Naive thymus-derived CD4-positive, alpha-beta T cell (primary cell): Measurements from ENCODE around the gene SH3TC1. TPM values are rescaled to one million over a fixed set of nuclear protein-coding genes. Genes with fewer than 3 reads are reported as not detected.

ENCODE experiments used
- ATAC-seq: fragments of 150-1000 bp; cut with Tn5 transposase; 2 replicates; pipeline ENCODE4 v1.10.0; 2021; ENCODE audit warnings: mild to moderate bottlenecking, moderate library complexity
- CTCF ChIA-PET: fragments of 350-600 bp; sonication (Branson Sonifier 250); formaldehyde crosslinking; loops from one replicate; lab custom pipeline; 2021; ENCODE audit warnings: antibody characterized with exemption; lab: Charles Lee
- POLR2A ChIA-PET: fragments of 350-600 bp; sonication (Branson Sonifier 250); formaldehyde crosslinking; loops from one replicate; lab custom pipeline; 2021; ENCODE audit warnings: antibody characterized with exemption, inconsistent platforms; lab: Charles Lee
- DNase-seq, 9 donors: peaks; one replicate each; pipeline versions ENCODE4 v3.0.0 to v3.0.0-alpha.2; 2020 to 2022; ENCODE audit warnings: mixed read lengths in 1 of 9
- H3K27ac ChIP-seq: one replicate; pipeline ENCODE4 v1.7.0; 2013; ENCODE audit warnings: mild to moderate bottlenecking, low read depth, low read length, moderate library complexity
- H3K27me3 ChIP-seq, 2 donors: one replicate each; pipeline ENCODE4 v1.7.0; 2013; ENCODE audit warnings: low read length in 2 of 2, mild to moderate bottlenecking in 2 of 2, moderate library complexity in 2 of 2; ENCODE audit not compliant: control insufficient read depth in 2 of 2, insufficient read depth in 2 of 2
- H3K36me3 ChIP-seq, 3 experiments: 1 replicate in 2 of 3; 2 replicates in 1 of 3; pipeline ENCODE4 v1.7.0; 2013; ENCODE audit warnings: low read length in 3 of 3, mild to moderate bottlenecking in 3 of 3, moderate library complexity in 1 of 3; ENCODE audit not compliant: insufficient read depth in 3 of 3, control insufficient read depth in 2 of 3
- H3K4me1 ChIP-seq, 2 donors: one replicate each; pipeline ENCODE4 v1.7.0; 2013; ENCODE audit warnings: low read length in 2 of 2, mild to moderate bottlenecking in 2 of 2, moderate library complexity in 1 of 2; ENCODE audit not compliant: control insufficient read depth in 2 of 2, insufficient read depth in 2 of 2
- H3K4me3 ChIP-seq: 2 replicates; pipeline ENCODE4 v1.7.0; 2013; ENCODE audit warnings: mild to moderate bottlenecking, low read length
- H3K9me3 ChIP-seq, 3 experiments: 1 replicate in 2 of 3; 2 replicates in 1 of 3; pipeline ENCODE4 v1.7.0; 2013; ENCODE audit warnings: low read length in 3 of 3; ENCODE audit not compliant: control insufficient read depth in 2 of 3
- H3K27ac Mint-ChIP-seq, 9 donors: one replicate each; pipeline ENCODE4 v1.8.0; 2020 to 2022; ENCODE audit warnings: mixed read lengths in 9 of 9, mild to moderate bottlenecking in 8 of 9, moderate library complexity in 5 of 9, inconsistent platforms in 2 of 9
- H3K27me3 Mint-ChIP-seq, 5 donors: one replicate each; pipeline ENCODE4 v1.8.0; 2021 to 2022; ENCODE audit warnings: mixed read lengths in 5 of 5, mild to moderate bottlenecking in 1 of 5
- H3K36me3 Mint-ChIP-seq, 5 donors: one replicate each; pipeline ENCODE4 v1.8.0; 2020 to 2022; ENCODE audit warnings: mixed read lengths in 5 of 5, mild to moderate bottlenecking in 3 of 5, inconsistent platforms in 1 of 5
- H3K4me1 Mint-ChIP-seq, 7 donors: one replicate each; pipeline ENCODE4 v1.8.0; 2020 to 2022; ENCODE audit warnings: mixed read lengths in 7 of 7, mild to moderate bottlenecking in 3 of 7, inconsistent platforms in 1 of 7
- H3K4me3 Mint-ChIP-seq, 10 donors: one replicate each; pipeline ENCODE4 v1.8.0; 2020 to 2022; ENCODE audit warnings: mild to moderate bottlenecking in 10 of 10, mixed read lengths in 10 of 10, moderate library complexity in 6 of 10, inconsistent platforms in 2 of 10
- H3K9me3 Mint-ChIP-seq, 11 donors: one replicate each; pipeline ENCODE4 v1.8.0; 2020 to 2022; ENCODE audit warnings: mixed read lengths in 11 of 11, mild to moderate bottlenecking in 4 of 11, inconsistent platforms in 1 of 11, moderate library complexity in 1 of 11
- intact Hi-C, 2 donors: fragments of 100-400 bp; cut with micrococcal nuclease; formaldehyde crosslinking; loops; one replicate each; pipeline ENCODE4 v1.15.1; 2023
- polyA plus RNA-seq, 2 donors: library from polyadenylated mRNA; unstranded; fragments of 300-500 nt; fragmentation: Illumina TruSeq; gene quantifications; one replicate each; pipeline ENCODE4 v1.2.3, GENCODE V29; 2021
- total RNA-seq, 6 experiments: library from RNA in 5 of 6; stranded (reverse) in 5 of 6; gene quantifications; 1 replicate in 5 of 6; 2 replicates in 1 of 6; pipeline ENCODE4 v1.2.3 and lab custom pipeline; 2021 to 2026

Gene SH3TC1
- total and polyA plus RNA-seq, 7 experiments from 2014 or later: 6.5 to 120 (median 34.9) TPM

GRCh38 chr4:8277356-8278008 lies 78.4 kb downstream of the SH3TC1 start:
- Histone ChIP-seq H3K27me3 (no peaks in the 10 kb centered on the region), H3K27ac (no peak overlapping the region), H3K36me3 (no peaks in the 10 kb centered on the region), H3K4me1 (no peaks in the 10 kb centered on the region), H3K4me3 (no peak overlapping the region), H3K9me3 (no peaks in the 10 kb centered on the region)
- no peak overlapping the region for H3K27ac Mint-ChIP-seq
- ATAC-seq (no peak), DNase-seq (no peak)
- intact Hi-C loops: no loop called here
- H3K36me3 Mint-ChIP-seq: no peaks in the 10 kb centered on the region
- H3K27me3 Mint-ChIP-seq: peaks cover 0 to 21% (median 0%) of the 10 kb centered on the region in 5 donors
- ChIA-PET POLR2A (no interaction called here), CTCF (no interaction called here)
- peaks cover 0 to 5% (median 0%) of the 10 kb centered on the region in 7 donors for H3K4me1 Mint-ChIP-seq
- H3K4me3 Mint-ChIP-seq: no peak overlapping the region
- H3K9me3 Mint-ChIP-seq: peaks cover 0 to 6% (median 0%) of the 10 kb centered on the region in 11 donors

DNA sequence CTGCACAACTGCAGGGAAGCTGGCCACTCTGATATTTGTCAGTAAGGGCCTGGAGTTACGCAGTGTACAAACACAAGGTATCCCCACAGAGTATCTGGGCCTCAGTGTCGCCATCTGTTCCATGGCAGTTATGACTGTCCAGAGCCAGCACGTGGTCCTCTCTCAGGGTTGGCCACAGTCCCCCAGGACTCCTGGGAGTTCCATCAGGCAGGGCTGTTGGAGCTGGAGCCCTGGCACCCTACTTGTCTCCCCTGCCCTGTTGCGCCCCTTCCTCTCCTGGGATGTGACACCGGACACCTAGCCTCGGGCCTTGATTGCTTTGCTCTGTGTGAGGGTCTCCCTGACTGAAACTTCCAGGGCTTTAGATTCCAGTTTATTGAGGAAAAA lies 78.9 kb downstream of the SH3TC1 start:
- no peak for DNase-seq
- no peaks in the 10 kb centered on the region for H3K36me3 Mint-ChIP-seq
- no peaks in the 10 kb centered on the region for H3K9me3 ChIP-seq
- intact Hi-C loops: no loop called here
- no peaks in the 10 kb centered on the region for H3K4me1 ChIP-seq
- ChIA-PET POLR2A (no interaction called here), CTCF (no interaction called here)
- peaks cover 0 to 6% (median 0%) of the 10 kb centered on the region in 7 donors for H3K4me1 Mint-ChIP-seq
- peaks cover 0 to 20% (median 0%) of the 10 kb centered on the region in 5 donors for H3K27me3 Mint-ChIP-seq
- H3K9me3 Mint-ChIP-seq: peaks cover 0 to 6% (median 0%) of the 10 kb centered on the region in 11 donors
- H3K4me3 ChIP-seq: no peak overlapping the region
- no peak overlapping the region for H3K27ac Mint-ChIP-seq
- ATAC-seq: no peak
- H3K36me3 ChIP-seq: no peaks in the 10 kb centered on the region
- no peak overlapping the region for H3K27ac ChIP-seq
- H3K4me3 Mint-ChIP-seq: no peak overlapping the region
- H3K27me3 ChIP-seq: no peaks in the 10 kb centered on the region

DNA sequence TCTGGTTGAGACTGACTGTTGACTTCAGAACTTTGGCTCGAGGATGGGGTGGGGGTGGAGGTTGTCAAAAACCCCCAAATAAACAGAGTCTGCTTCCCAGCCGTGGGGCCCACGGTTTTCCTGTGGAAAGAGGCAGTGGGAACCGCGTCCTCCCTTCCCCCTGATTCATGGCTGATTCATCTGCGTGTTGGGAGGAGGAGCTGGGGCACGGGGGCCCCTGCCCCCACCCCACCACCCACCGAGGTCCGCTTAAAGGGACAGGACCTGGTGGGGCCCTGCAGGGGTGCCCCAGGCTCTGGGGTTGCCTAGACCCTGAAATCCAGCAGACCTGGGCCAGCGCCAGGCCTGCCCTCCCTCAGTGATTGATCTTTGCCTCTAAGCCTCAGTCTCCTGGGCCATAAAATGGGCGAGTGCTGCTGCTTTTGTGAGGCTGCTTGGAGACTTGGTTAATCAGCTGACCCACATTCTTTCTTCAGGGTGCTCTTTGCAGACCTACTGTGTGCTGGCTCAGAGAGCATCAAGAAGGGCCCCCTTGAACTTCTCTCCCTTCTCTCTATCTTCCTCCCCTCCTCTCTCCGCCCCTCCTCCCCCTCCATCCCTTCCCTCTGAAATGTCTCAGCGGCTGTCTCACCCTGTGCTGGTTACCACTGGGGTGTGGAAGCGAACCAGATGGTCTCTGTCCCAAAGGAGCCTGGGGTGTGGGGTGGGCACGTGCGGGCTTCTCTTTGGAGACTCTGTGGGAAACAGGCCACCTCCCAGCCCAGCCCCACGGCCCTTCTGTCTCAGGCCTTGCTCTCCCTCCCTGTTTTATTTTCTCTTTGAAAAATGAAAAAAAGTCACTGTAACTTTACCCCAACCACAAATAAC lies 79.6 kb downstream of the SH3TC1 start:
- no peaks in the 10 kb centered on the region for H3K9me3 ChIP-seq
- Mint-ChIP-seq H3K9me3 (peaks cover 0 to 6% (median 0%) of the 10 kb centered on the region in 11 donors), H3K27ac (peak overlapping the region in 1 of 9 donors; percentile 24), H3K27me3 (peaks cover 0 to 17% (median 0%) of the 10 kb centered on the region in 5 donors), H3K4me3 (no peak overlapping the region), H3K36me3 (no peaks in the 10 kb centered on the region), H3K4me1 (peaks cover 0 to 7% (median 0%) of the 10 kb centered on the region in 7 donors)
- CTCF ChIA-PET: no interaction called here
- POLR2A ChIA-PET: no interaction called here
- no peak for ATAC-seq
- no peak overlapping the region for H3K4me3 ChIP-seq
- H3K27me3 ChIP-seq: no peaks in the 10 kb centered on the region
- intact Hi-C loops: no loop called here
- H3K4me1 ChIP-seq: no peaks in the 10 kb centered on the region
- no peak overlapping the region for H3K27ac ChIP-seq
- H3K36me3 ChIP-seq: no peaks in the 10 kb centered on the region
- DNase-seq: no peak

GRCh38 chr4:8279321-8280157 lies 80.4 kb downstream of the SH3TC1 start:
- intact Hi-C loops: no loop called here
- Mint-ChIP-seq H3K27ac (peak overlapping the region in 2 of 9 donors; percentile 24 to 38), H3K9me3 (peaks cover 0 to 6% (median 0%) of the 10 kb centered on the region in 11 donors), H3K4me1 (peaks cover 0 to 7% (median 0%) of the 10 kb centered on the region in 7 donors), H3K27me3 (peaks cover 0 to 8% (median 0%) of the 10 kb centered on the region in 5 donors), H3K4me3 (no peak overlapping the region), H3K36me3 (no peaks in the 10 kb centered on the region)
- Histone ChIP-seq H3K27me3 (no peaks in the 10 kb centered on the region), H3K27ac (no peak overlapping the region), H3K36me3 (no peaks in the 10 kb centered on the region), H3K9me3 (no peaks in the 10 kb centered on the region), H3K4me1 (no peaks in the 10 kb centered on the region), H3K4me3 (no peak overlapping the region)
- ATAC-seq (no peak), DNase-seq (no peak)
- ChIA-PET POLR2A (no interaction called here), CTCF (no interaction called here)

DNA sequence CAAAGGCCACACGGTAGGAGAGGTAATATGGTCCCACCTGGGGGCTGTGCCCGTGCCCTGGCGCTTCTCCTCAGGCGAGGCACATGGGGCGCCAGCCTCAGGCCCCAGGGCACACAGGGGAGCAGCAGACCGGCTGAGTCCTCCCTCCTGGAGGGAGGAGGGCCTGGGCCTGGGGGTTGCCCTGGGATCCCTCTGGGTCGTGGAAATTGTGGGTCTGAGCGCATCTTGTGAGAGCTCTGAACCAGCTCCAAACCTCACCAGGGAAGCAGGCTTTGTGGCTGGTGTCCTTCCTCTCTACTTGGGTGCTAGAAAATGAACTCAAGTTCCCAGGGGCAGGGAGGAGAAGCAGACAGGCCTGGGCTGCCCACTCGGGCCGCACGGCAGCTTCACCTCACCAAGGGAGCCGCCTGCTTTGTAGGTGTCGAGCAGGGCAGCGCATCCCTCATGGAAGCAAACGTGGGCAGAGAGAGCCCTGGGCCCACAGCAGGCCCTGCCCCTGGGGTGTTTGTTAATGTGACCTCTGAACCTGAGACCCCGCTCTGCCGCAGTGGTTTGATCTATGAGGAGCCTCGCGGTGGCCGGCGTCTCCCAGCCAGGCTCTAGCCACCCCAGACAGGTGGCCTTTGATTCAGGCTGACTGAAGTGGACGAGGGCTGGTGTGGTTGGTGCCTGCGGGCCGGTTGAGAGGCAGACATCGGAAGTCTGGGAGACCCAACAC lies 81.2 kb downstream of the SH3TC1 start:
- no peak overlapping the region for H3K4me3 ChIP-seq
- Mint-ChIP-seq H3K9me3 (peaks cover 0 to 6% (median 0%) of the 10 kb centered on the region in 11 donors), H3K27ac (no peak overlapping the region), H3K27me3 (peaks cover 0 to 7% (median 0%) of the 10 kb centered on the region in 5 donors), H3K4me3 (no peak overlapping the region), H3K4me1 (peaks cover 0 to 7% (median 0%) of the 10 kb centered on the region in 7 donors), H3K36me3 (no peaks in the 10 kb centered on the region)
- H3K36me3 ChIP-seq: no peaks in the 10 kb centered on the region
- H3K9me3 ChIP-seq: no peaks in the 10 kb centered on the region
- H3K27me3 ChIP-seq: no peaks in the 10 kb centered on the region
- intact Hi-C loops: no loop called here
- DNase-seq (no peak), ATAC-seq (no peak)
- ChIA-PET POLR2A (no interaction called here), CTCF (interaction anchor here (0.6 kb wide), 1 partner anchor 8 kb away, joined by 3 read pairs; no protein-coding TSS in a partner anchor)
- no peak overlapping the region for H3K27ac ChIP-seq
- no peaks in the 10 kb centered on the region for H3K4me1 ChIP-seq
